Fibroblast of skin of abdomen (primary cell): ENCODE measurements around the gene UBXN6.

Experiments used
- DNase-seq: peaks from one replicate; pipeline ENCODE4 v3.0.0-alpha.2; 2013

The UBXN6 gene

GRCh38 chr19:4439243-4439642 is 18.4 kb downstream of the UBXN6 start:
- no peak for DNase-seq

- DNase-seq: no peak
These were observed 20.5 kb downstream of the UBXN6 start for GRCh38 chr19:4437103-4437502.

- DNase-seq: no peak
These were observed 21.4 kb downstream of the UBXN6 start for GRCh38 chr19:4436231-4436630.

- DNase-seq: no peak
These were observed 23.2 kb downstream of the UBXN6 start for GRCh38 chr19:4434391-4434790.

- DNase-seq: no peak
These were observed 24.6 kb downstream of the UBXN6 start for GRCh38 chr19:4432918-4433506.

- DNase-seq: no peak
These were observed 25.6 kb downstream of the UBXN6 start for GRCh38 chr19:4431808-4432674.

- no peak for DNase-seq
These were observed 26.3 kb downstream of the UBXN6 start for GRCh38 chr19:4431296-4431695.

- no peak for DNase-seq
These were observed 26.8 kb downstream of the UBXN6 start for GRCh38 chr19:4430760-4431159.

- DNase-seq: no peak
These were observed 27.8 kb downstream of the UBXN6 start for GRCh38 chr19:4429771-4430171.

- DNase-seq: no peak
These were observed 28.3 kb downstream of the UBXN6 start for GRCh38 chr19:4429256-4429655.

GRCh38 chr19:4428326-4428975 is 29.1 kb downstream of the UBXN6 start:
- DNase-seq: no peak

- peak; percentile 91 for DNase-seq
These were observed 32.1 kb downstream of the UBXN6 start for GRCh38 chr19:4425537-4425936.

- DNase-seq: no peak
These were observed 34.0 kb downstream of the UBXN6 start for GRCh38 chr19:4423416-4424126.

- DNase-seq: no peak
These were observed 41.3 kb downstream of the UBXN6 start for GRCh38 chr19:4416268-4416667.

- DNase-seq: no peak
These were observed 42.2 kb downstream of the UBXN6 start for GRCh38 chr19:4415352-4415751.

- no peak for DNase-seq
These were observed 42.7 kb downstream of the UBXN6 start for GRCh38 chr19:4414800-4415321.

- DNase-seq: no peak
These were observed 43.3 kb downstream of the UBXN6 start for GRCh38 chr19:4414144-4414799.

GRCh38 chr19:4413588-4413987 is 44.0 kb downstream of the UBXN6 start:
- DNase-seq: no peak

GRCh38 chr19:4409123-4409933 is 48.3 kb downstream of the UBXN6 start:
- no peak for DNase-seq

- no peak for DNase-seq
These were observed 51.0 kb downstream of the UBXN6 start for GRCh38 chr19:4406626-4407025.

GRCh38 chr19:4405977-4406376 is 51.6 kb downstream of the UBXN6 start:
- no peak for DNase-seq
